ENCODE measurements around the gene C10orf90.
"Not testable (repeated sequence)": the region's sequence is repeated elsewhere in the genome, so short reads cannot be mapped to it uniquely, and the experiment has no call there.

Gene C10orf90

GRCh38 chr10:126583552-126584200, 86.8 kb downstream of the C10orf90 start:
- DNase-seq, result no peak

GRCh38 chr10:126581648-126582046, 88.8 kb downstream of the C10orf90 start:
- DNase-seq, result no peak

- no peak for DNase-seq
Observed at GRCh38 chr10:126580873-126581647, 89.4 kb downstream of the C10orf90 start.

GRCh38 chr10:126576336-126576735, 94.2 kb downstream of the C10orf90 start:
- no peak for DNase-seq

- DNase-seq, result no peak
Observed at GRCh38 chr10:126570621-126571602, 99.6 kb downstream of the C10orf90 start.

GRCh38 chr10:126570245-126570570, 100.3 kb downstream of the C10orf90 start:
- DNase-seq, result no peak

GRCh38 chr10:126569513-126570244, 100.8 kb downstream of the C10orf90 start:
- DNase-seq, result no peak

- DNase-seq, result no peak
Observed at GRCh38 chr10:126568809-126569385, 101.6 kb downstream of the C10orf90 start.

GRCh38 chr10:126565871-126566270, 104.6 kb downstream of the C10orf90 start:
- no peak for DNase-seq

GRCh38 chr10:126565441-126565840, 105.1 kb downstream of the C10orf90 start:
- DNase-seq, result no peak

GRCh38 chr10:126564326-126564888, 106.1 kb downstream of the C10orf90 start:
- DNase-seq, result no peak

- no peak for DNase-seq
Observed at GRCh38 chr10:126563361-126563760, 107.1 kb downstream of the C10orf90 start.

- DNase-seq, result no peak
Observed at GRCh38 chr10:126561921-126562680, 108.4 kb downstream of the C10orf90 start.

- no peak for DNase-seq
Observed at GRCh38 chr10:126561294-126561920, 109.1 kb downstream of the C10orf90 start.

- DNase-seq, result no peak
Observed at GRCh38 chr10:126558881-126559280, 111.6 kb downstream of the C10orf90 start.

GRCh38 chr10:126551202-126551601, 119.3 kb downstream of the C10orf90 start:
- no peak for DNase-seq

- not testable (repeated sequence) for DNase-seq
Observed at GRCh38 chr10:126550586-126550985, 119.9 kb downstream of the C10orf90 start.

GRCh38 chr10:126549344-126549743, 121.1 kb downstream of the C10orf90 start:
- no peak for DNase-seq

GRCh38 chr10:126544565-126544964, 125.9 kb downstream of the C10orf90 start:
- DNase-seq, result no peak

GRCh38 chr10:126538439-126539135, 131.9 kb downstream of the C10orf90 start:
- no peak for DNase-seq

Data from CD4-positive, alpha-beta T cell treated with Interferon gamma for 1 hour (primary cell).